RPMI7951 (cell line): ENCODE results near the gene ELOVL4. TPM values are rescaled to one million over a fixed set of nuclear protein-coding genes. Genes with fewer than 3 reads are reported as not detected.

Source experiments
- DNase-seq: peaks from one replicate; pipeline ENCODE4 v3.0.0-alpha.2; 2012; ENCODE audit warnings: low read depth
- total RNA-seq: library from RNA; depleted of rRNA; stranded (reverse); fragments of >200 nt; shearing (Covaris generic); gene quantifications from 2 replicates; pipeline ENCODE4 v1.2.3, GENCODE V29; 2014; rRNA removed

ELOVL4 gene
- total RNA-seq: 1.7 TPM in 2 replicates

GRCh38 chr6:79947191-79948186, at the start of gene ELOVL4:
Gene ELOVL4, minus strand, starts transcription at chr6:79947553. Its CDS starts 274 bp downstream, at chr6:79947279.
- DNase-seq: peak; percentile 64

GRCh38 chr6:79993911-79994309, 46.6 kb upstream of the ELOVL4 start:
- DNase-seq: no peak

GRCh38 chr6:79993012-79993910, 45.9 kb upstream of the ELOVL4 start:
- no peak for DNase-seq

GRCh38 chr6:79989641-79990040, 42.3 kb upstream of the ELOVL4 start:
- no peak for DNase-seq

GRCh38 chr6:79985128-79985527, 37.8 kb upstream of the ELOVL4 start:
- no peak for DNase-seq

GRCh38 chr6:79984261-79984660, 36.9 kb upstream of the ELOVL4 start:
- peak; percentile 41 for DNase-seq

GRCh38 chr6:79981652-79982051, 34.3 kb upstream of the ELOVL4 start:
- no peak for DNase-seq

- DNase-seq: no peak
Measured at GRCh38 chr6:79971193-79971592, 23.8 kb upstream of the ELOVL4 start.

- DNase-seq: no peak
Measured at GRCh38 chr6:79969784-79970183, 22.4 kb upstream of the ELOVL4 start.

GRCh38 chr6:79967178-79967577, 19.8 kb upstream of the ELOVL4 start:
- no peak for DNase-seq

- DNase-seq: no peak
Measured at GRCh38 chr6:79964607-79965081, 17.3 kb upstream of the ELOVL4 start.

- DNase-seq: no peak
Measured at GRCh38 chr6:79954849-79955248, 7.5 kb upstream of the ELOVL4 start.

GRCh38 chr6:79949233-79949632, 1.9 kb upstream of the ELOVL4 start:
- peak; percentile 64 for DNase-seq

GRCh38 chr6:79946272-79947190, 822 bp downstream of the ELOVL4 start:
- peak; percentile 20 for DNase-seq

GRCh38 chr6:79943133-79943532, 4.2 kb downstream of the ELOVL4 start:
- DNase-seq: no peak

GRCh38 chr6:79941489-79942151, 5.7 kb downstream of the ELOVL4 start:
- peak; percentile 4 for DNase-seq

GRCh38 chr6:79928478-79928998, 18.8 kb downstream of the ELOVL4 start:
- no peak for DNase-seq

GRCh38 chr6:79927758-79928157, 19.6 kb downstream of the ELOVL4 start:
- DNase-seq: no peak

- DNase-seq: no peak
Measured at GRCh38 chr6:79923270-79923669, 24.1 kb downstream of the ELOVL4 start.

GRCh38 chr6:79922018-79922417, 25.3 kb downstream of the ELOVL4 start:
- DNase-seq: no peak
